Measurements from ENCODE around the gene EEFSEC.

Gene EEFSEC

DNA sequence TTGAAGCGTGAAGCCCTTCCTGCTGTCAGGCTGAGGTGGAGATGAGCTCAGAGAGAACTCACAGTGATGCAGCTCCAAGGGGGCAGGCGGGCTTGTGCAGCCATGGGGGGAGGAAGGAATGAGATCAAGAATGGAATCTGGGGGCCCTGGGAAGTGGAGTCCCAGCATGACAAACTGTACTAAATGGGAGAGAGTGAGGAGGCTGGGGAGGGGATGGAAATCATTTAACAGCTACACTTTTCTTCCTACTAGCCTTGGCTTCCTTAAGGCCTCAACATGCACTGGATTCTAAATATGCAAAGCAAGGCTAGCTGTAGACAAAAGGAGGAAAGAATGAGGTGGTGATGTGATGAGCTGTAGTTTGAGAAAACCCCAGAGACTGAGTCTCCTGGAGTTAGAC lies 133.9 kb downstream of the EEFSEC start:
- DNase-seq (ENCODE audit: low spot score) = no peak

DNA sequence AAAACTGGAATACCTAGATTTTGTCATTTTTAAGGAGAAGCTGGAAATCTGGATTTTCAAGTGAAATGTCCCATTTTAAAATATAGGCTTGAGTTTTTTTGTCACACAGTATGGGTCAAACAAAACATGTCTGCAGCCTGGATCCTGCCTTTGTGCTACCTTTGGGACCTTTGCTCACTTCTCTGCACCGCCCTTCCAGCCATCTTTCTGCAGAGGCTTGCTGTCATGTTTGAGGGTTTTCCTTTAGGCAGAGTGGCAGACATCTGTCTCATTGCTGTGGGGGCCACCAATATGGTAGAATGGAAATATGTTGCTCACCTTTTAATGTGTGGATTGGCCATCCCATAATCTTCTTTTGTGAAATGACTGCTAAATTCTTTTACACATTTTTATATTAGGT lies 136.3 kb downstream of the EEFSEC start:
- DNase-seq (ENCODE audit: low spot score) = no peak

GRCh38 chr3:128290484-128290883 lies 137.2 kb downstream of the EEFSEC start:
- no peak for DNase-seq (ENCODE audit: low spot score)

GRCh38 chr3:128293930-128294329 lies 140.6 kb downstream of the EEFSEC start:
- no peak for DNase-seq (ENCODE audit: low spot score)

- no peak for DNase-seq (ENCODE audit: low spot score)
These were observed 141.8 kb downstream of the EEFSEC start for GRCh38 chr3:128294999-128295468.

DNA sequence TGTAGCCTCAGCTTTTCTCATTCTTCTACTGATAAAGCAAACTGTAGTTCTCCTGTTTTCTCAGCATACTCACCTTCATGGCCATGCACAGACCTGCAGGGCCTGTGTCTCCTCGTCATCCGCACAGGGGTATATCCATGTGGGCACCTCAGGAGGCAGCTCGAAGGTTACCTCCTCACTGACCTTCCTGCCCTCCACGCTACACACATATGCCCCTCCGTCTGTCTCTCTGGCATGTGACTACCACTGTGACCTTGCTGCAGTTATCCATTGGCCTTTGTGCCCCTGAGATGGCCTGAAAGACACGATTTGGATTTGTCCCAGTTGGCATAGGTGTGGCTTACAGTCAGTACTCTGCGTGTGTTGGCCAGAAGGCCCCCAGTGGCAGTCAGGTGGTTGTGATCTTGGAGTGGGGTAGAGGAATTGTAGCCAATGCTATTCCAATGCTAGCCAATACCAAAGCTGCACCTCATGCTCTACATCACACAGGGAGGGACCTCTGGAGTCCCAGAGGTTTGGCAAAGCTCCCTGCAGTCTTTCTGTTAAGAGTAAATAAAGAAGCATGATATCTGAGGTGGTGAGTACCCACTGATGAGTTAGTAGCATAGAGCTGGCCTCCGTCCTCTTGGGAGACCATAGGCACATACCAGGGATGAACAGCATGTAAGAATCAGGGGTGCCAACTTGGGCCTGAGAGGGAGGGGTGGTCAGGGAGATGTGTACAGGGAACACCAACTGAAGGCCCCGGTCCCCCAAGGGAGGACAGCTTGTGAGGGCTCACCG lies 143.4 kb downstream of the EEFSEC start:
- no peak for DNase-seq (ENCODE audit: low spot score)

- no peak for DNase-seq (ENCODE audit: low spot score)
These were observed 144.3 kb downstream of the EEFSEC start for GRCh38 chr3:128297401-128298138.

DNA sequence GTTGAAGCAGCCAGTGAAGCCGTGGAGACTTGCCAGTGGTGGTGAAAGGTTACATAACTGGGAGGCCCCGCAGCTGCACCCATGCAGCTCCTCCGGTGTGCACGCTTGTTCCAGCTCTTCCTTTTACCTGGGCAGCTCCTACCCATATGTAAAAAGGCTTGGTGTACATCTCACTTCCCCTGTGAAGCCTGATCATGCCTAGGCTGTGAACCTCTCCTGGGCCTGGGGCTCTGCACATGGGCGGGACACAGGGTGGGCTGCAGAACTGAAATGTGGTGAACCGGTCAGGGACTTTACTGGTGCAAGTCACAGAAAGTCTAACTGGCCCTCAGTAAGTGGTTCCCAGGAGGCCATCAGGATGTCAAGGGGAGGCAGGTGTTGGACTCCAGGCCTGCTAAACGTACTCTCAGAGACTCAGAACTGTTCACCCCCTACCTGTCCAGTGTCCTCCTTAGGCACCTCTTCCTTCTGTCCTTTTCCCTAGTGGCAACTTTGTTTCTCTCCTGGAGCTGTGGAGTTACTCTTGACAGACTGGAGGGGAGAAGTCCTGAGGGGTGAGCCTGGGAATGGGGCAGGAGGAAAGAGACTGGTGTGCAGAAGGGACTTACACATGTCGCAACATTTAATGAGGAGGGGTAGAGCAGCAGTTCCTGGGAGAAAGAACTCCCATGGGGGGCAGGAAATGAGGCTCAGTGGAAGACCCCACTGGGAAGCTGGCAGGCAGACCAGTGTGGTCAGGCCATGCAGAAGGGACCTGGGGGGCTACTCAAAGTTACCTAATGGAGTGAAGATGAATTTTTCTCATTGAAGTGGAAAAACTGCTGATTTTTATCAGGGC lies 148.1 kb downstream of the EEFSEC start:
- no peak for DNase-seq (ENCODE audit: low spot score)

DNA sequence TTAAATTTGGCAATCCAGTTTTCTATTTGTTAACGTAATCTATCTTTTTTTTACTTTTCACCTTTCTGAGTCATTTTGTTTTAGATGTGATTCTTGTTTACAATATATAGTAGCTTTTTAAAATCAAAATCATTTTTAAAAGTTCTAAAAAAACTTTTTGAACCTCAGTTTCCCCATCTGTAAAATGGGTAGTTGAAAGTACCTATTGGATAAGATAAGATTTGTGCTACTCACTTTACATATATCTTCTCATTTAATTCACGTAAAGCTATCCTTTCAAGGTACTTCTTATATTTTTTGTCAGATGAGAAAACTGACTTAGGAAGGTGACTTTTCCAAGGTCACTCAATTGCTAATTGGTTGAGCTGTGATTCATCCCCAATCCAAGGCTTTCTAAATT lies 153.2 kb downstream of the EEFSEC start:
- DNase-seq (ENCODE audit: low spot score) = no peak

GRCh38 chr3:128307029-128307633 lies 153.8 kb downstream of the EEFSEC start:
- DNase-seq (ENCODE audit: low spot score) = no peak

- no peak for DNase-seq (ENCODE audit: low spot score)
These were observed 154.6 kb downstream of the EEFSEC start for GRCh38 chr3:128307781-128308469.

DNA sequence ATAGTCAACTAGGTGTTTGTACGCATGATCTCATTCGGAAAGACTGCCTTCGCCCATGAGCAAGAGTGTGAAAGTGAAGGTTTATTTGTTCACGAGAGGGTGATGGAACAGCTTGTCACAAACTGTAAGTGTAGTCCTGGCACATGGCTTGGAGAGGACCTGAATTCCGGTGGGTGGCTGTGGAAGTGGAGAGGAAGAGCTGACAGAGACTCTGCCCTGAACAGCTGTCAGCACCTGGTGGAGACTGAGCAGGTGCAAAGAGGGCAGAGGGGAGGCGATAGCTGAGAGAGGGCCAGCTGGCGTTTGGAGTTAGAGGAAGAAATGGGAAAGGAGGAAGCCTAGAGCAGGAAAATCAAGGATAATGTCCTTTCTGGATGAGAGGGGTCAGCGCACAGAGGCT lies 155.7 kb downstream of the EEFSEC start:
- DNase-seq (ENCODE audit: low spot score) = no peak

- no peak for DNase-seq (ENCODE audit: low spot score)
These were observed 157.2 kb downstream of the EEFSEC start for GRCh38 chr3:128310286-128311058.

- no peak for DNase-seq (ENCODE audit: low spot score)
These were observed 158.2 kb downstream of the EEFSEC start for GRCh38 chr3:128311441-128311844.

DNA sequence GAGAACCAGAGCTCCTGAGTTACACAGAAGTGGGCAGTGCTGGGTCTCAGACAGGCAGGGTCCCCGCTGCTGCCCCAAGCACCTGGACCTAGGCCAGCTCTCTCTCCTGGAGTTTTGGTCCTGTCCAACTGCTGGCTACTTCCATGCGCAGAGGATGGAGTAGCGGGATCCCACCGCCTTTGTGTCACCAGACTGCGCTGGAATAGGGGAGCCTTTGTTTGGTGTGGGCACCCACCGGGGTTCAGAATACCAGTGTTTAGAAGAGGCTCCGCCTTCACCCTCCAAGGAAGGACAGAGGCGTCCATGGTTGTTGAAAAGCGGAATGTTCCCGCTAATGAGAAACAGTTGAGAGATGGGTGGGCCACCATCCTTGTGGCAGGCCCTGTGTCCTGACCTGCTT lies 159.0 kb downstream of the EEFSEC start:
- no peak for DNase-seq (ENCODE audit: low spot score)

- no peak for DNase-seq (ENCODE audit: low spot score)
These were observed 159.9 kb downstream of the EEFSEC start for GRCh38 chr3:128313071-128313725.

DNA sequence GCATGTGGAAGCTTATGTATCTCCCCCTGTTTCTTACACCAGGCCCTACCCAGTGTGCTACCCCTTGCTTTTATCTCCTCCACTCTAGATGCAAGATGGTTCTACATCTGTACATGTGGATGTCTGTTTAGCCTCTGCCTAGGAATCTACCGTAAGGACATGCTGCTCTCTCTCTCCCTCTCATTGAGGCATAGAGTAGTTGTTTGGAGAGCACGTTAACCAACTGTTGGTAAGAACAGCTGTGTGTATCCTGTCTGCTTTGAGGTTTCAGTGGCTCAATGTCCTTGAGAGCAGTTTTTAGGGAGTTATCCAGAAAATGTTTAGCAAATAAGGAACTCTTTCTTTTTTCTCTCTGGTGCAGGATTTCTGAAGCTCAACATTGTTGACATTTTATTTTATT lies 160.7 kb downstream of the EEFSEC start:
- no peak for DNase-seq (ENCODE audit: low spot score)

DNA sequence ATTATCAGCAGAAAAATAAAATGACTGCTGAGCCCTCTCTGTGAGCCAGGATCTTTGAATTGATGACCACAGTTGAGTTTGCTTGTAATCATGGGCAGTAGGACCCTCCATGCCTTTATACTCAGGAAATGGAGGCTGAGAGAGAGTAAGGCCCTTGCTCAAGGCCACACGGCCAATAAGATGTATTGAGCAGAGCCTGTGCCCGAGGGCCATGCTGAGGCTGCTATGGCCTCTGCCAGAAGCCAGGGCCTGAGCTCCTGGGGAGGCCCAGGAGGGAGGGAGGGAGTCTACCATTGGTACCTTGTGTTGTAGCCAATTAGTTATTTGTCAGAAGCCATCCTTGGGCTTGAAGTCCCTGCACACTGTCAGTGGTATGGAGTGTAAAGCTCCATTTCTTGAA lies 162.0 kb downstream of the EEFSEC start:
- no peak for DNase-seq (ENCODE audit: low spot score)

- no peak for DNase-seq (ENCODE audit: low spot score)
These were observed 163.2 kb downstream of the EEFSEC start for GRCh38 chr3:128316481-128316891.

DNA sequence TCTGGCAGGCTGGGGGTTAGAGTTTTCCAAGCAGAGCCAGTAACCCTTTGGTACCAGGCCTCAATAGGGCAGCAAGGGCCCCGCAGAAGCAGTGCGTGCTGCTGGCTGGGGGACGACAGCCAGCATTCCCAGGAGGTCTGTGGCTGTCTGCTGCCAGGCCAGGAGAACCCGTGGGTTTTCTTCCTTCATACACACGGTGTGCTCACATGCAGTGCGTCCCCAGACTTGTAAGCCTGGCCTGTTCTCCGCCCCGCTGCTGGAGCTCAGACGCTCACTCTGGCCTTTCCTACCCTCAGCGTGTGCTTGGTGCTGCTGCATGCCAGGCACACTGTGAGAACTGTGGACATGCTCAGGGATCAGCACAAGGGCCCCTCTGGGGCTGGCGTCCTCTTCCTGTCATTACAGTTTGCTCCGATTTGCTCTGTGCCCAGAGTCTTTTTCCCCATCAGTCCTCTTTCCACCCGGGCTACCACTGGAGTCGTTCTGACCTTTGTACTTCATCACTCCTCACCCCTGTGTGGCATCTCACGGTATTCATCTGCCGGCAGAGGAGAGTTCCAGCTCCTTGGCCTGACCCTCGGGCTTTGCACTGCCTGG lies 163.9 kb downstream of the EEFSEC start:
- DNase-seq (ENCODE audit: low spot score) = no peak

Data from kidney capillary endothelial cell (primary cell).